Activated CD8-positive, alpha-beta memory T cell treated with anti-CD3 and anti-CD28 coated beads for 4 hours (primary cell): ENCODE data around the gene EIF2AK3.

Experiments
- DNase-seq, 2 donors: peaks; one replicate each; pipeline ENCODE4 v3.0.0-alpha.2; 2020; ENCODE audit warnings: low read depth in 2 of 2

The EIF2AK3 gene

GRCh38 chr2:88540346-88540745, 86.9 kb downstream of the EIF2AK3 start:
- DNase-seq, result no peak

DNA sequence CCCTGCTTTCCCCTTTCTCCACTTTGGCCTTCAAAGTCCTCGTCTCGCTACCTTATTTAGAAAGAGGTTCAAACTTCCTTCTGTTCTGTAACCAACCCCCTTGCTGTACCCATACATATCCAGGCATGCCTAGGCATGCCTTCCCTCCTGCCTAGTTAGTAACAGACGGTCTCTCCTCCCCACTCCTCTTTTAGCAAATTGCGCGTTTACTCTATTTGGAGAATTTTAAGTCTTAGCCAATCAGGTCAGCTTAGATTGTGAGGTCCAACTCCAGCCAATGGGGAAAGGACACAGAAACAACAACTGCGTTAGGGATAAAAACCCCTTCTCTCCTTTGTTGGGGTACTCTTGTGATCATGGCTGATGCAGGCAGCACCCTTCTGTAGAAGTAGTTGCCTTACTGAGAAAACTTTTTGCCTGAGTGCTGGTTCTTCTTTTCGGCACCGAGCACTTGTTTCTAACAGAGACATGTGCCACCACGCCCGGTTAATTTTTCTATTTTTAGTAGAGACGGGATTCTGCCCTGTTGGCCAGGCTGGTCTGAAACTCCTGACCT, 88.8 kb downstream of the EIF2AK3 start:
- DNase-seq, result no peak

- DNase-seq, result no peak
Measured at GRCh38 chr2:88537640-88538039, 89.6 kb downstream of the EIF2AK3 start.

GRCh38 chr2:88530081-88530480, 97.2 kb downstream of the EIF2AK3 start:
- no peak for DNase-seq

DNA sequence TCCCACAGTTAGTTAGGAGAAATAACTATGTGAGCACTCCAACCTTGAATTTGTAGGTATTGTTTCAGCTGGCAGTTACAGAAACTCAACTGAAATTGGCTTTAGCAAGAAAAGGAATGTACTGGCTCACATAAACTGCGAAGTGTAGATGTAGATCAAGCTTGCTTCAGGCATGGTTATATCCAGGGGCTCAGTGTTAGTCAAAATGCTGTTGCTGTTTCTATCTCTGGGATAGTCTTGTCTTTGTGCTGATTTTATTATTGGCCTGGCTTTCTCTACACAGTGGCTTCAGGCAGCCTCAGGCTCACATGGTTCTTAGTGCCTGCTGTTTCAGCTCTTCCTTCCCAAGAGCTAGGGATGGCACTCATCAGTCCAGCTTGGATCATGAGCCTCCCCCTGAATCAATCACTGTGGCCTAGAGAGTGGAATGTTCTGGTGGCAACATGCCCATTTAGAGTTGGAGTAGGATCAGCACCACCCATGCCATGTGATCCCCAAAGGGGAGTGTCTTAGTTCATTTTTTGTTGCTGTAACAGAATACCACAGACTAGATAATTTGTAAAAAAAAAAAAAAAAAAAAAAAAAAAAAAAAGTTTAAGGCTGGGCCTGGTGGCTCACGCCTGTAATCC, 105.7 kb downstream of the EIF2AK3 start:
- DNase-seq, result no peak

GRCh38 chr2:88517759-88518201, 109.5 kb downstream of the EIF2AK3 start:
- no peak for DNase-seq
